PC-3 (cell line): Measurements from ENCODE around the gene FAM114A1. TPM values are rescaled to one million over a fixed set of nuclear protein-coding genes. Genes with fewer than 3 reads are reported as not detected.

Experiments used
- ATAC-seq: fragments of 200-7000 bp; cut with Tn5 transposase; 2 replicates; pipeline ENCODE4 v1.9.1; 2020; ENCODE audit warnings: mild to moderate bottlenecking, moderate library complexity
- BruUV-seq: library from RNA; stranded (reverse); fragments of 400-500 nt; replicated peaks from 2 replicates; lab custom pipeline; 2021; lab: Mats Ljungman, UMichigan
- CTCF ChIA-PET: fragments of 300-600 bp; sonication (Branson Sonifier 250); formaldehyde crosslinking; loops from one replicate; lab custom pipeline; 2022; ENCODE audit warnings: antibody characterized with exemption; lab: Charles Lee
- POLR2A ChIA-PET: fragments of 300-600 bp; sonication (Branson Sonifier 250); formaldehyde crosslinking; loops from one replicate; lab custom pipeline; 2022; ENCODE audit warnings: antibody characterized with exemption; ENCODE audit not compliant: unreplicated experiment; lab: Charles Lee
- DNase-seq: peaks from one replicate; pipeline ENCODE4 v3.0.0-alpha.2; 2015
- H2AFZ ChIP-seq: fragments of 300-600 bp; sonication (generic); 2 replicates; pipeline ENCODE4 v1.6.0; 2016; ENCODE audit warnings: antibody characterized with exemption, low read length
- H3F3A ChIP-seq: fragments of 300-600 bp; sonication (generic); one replicate; pipeline ENCODE4 v1.6.0; 2017; ENCODE audit warnings: antibody characterized with exemption, low read length, control low read depth, mild to moderate bottlenecking; ENCODE audit not compliant: unreplicated experiment
- H3K27ac ChIP-seq: fragments of 300-600 bp; sonication (generic); 2 replicates; pipeline ENCODE4 v1.5.1; 2016; ENCODE audit warnings: mild to moderate bottlenecking, low read length
- H3K27me3 ChIP-seq: fragments of 300-600 bp; sonication (generic); 2 replicates; pipeline ENCODE4 v1.6.1; 2016; ENCODE audit warnings: low read length, mixed read lengths
- H3K36me3 ChIP-seq: fragments of 300-600 bp; sonication (generic); 2 replicates; pipeline ENCODE4 v1.6.1; 2016; ENCODE audit warnings: low read depth, mixed run types, low read length, mixed read lengths
- H3K4me1 ChIP-seq: fragments of 300-600 bp; sonication (generic); 2 replicates; pipeline ENCODE4 v1.5.1; 2016; ENCODE audit warnings: low read length; ENCODE audit not compliant: insufficient read depth
- H3K4me2 ChIP-seq: fragments of 300-600 bp; sonication (generic); 2 replicates; pipeline ENCODE4 v1.6.0; 2016; ENCODE audit warnings: low read length
- H3K4me3 ChIP-seq: fragments of 300-600 bp; sonication (generic); 2 replicates; pipeline ENCODE4 v1.5.1; 2016; ENCODE audit warnings: mild to moderate bottlenecking, low read length, mixed read lengths
- H3K79me2 ChIP-seq: fragments of 300-600 bp; sonication (generic); 2 replicates; pipeline ENCODE4 v1.6.1; 2017; ENCODE audit warnings: low read length, mixed read lengths
- H3K9ac ChIP-seq: fragments of 300-600 bp; sonication (generic); 2 replicates; pipeline ENCODE4 v1.6.0; 2016; ENCODE audit warnings: mild to moderate bottlenecking, low read length
- H3K9me2 ChIP-seq: fragments of 300-600 bp; sonication (generic); replicated peaks from 2 replicates; pipeline ENCODE4 v1.6.1; 2016; ENCODE audit warnings: mixed run types, low read length, mixed read lengths
- H3K9me3 ChIP-seq: fragments of 300-600 bp; sonication (generic); 2 replicates; pipeline ENCODE4 v1.6.1; 2016; ENCODE audit warnings: low read length, mixed read lengths
- H4K20me1 ChIP-seq: fragments of 300-600 bp; sonication (generic); 2 replicates; pipeline ENCODE4 v1.6.1; 2016; ENCODE audit warnings: low read length, mixed read lengths
- EZH2 ChIP-seq: fragments of 300-600 bp; sonication (generic); IDR thresholded peaks from one replicate; pipeline ENCODE4 v1.6.1; 2017; ENCODE audit warnings: antibody characterized with exemption, mild to moderate bottlenecking, low read length; ENCODE audit not compliant: unreplicated experiment
- EZH2phosphoT487 ChIP-seq: fragments of 300-600 bp; sonication (generic); IDR thresholded peaks from 2 replicates; pipeline ENCODE4 v1.6.1; 2018; ENCODE audit warnings: mild to moderate bottlenecking, antibody characterized with exemption, low read length, borderline replicate concordance
- intact Hi-C: fragments of 100-400 bp; cut with micrococcal nuclease; formaldehyde crosslinking; loops from 2 replicates; pipeline ENCODE4 v1.9.0; 2023
- total RNA-seq: library from RNA; depleted of rRNA; stranded (reverse); fragments of >200 nt; gene quantifications from 2 replicates; pipeline ENCODE4 v1.2.3, GENCODE V29; 2014
- TF ChIP-seq, protein P1 (sequence below): fragments of 300-600 bp; sonication (generic); conservative IDR thresholded peaks from 2 replicates; pipeline ENCODE4 v1.5.1; 2017; ENCODE audit warnings: antibody characterized with exemption, low read depth, mild to moderate bottlenecking, low read length

Gene FAM114A1
- total RNA-seq, 1 experiment from 2014 or later, result 25.0 TPM

DNA sequence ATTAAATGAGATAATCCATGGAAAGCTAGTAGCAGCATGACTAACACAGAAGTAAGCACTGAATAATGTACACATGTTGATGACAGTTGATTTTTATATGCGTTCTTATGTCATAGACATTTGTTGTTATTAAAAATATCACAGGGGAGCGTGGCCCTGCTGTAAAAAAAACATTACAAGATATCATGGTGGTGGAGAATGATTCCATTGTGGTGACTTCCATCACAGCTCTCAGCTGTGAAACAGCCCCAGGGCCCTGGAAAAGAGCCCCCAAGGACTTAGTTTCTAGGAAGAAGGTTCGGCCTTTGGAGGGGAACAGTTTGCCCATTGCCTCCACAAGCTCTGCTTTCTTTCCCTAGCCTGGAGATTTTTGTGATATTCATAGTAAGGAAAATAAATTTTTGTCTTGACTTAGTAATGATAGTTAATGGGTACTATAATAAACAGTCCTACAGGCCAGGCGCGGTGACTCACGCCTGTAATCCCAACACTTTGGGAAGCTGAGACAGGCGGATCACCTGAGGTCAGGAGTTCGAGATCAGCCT lies 49.9 kb downstream of the FAM114A1 start:
- Histone ChIP-seq H3K27me3 (no peaks in the 10 kb centered on the region), H3F3A (no peaks in the 10 kb centered on the region), H3K9me3 (no peaks in the 10 kb centered on the region), H3K27ac (no peak overlapping the region), H3K9me2 (no peaks in the 10 kb centered on the region), H3K4me2 (no peak overlapping the region), H3K9ac (no peak overlapping the region), H2AFZ (no peak overlapping the region), H3K36me3 (no peaks in the 10 kb centered on the region), H3K79me2 (no peaks in the 10 kb centered on the region), H4K20me1 (no peaks in the 10 kb centered on the region), H3K4me3 (no peak overlapping the region), H3K4me1 (no peaks in the 10 kb centered on the region)
- CTCF ChIA-PET, result no interaction called here
- DNase-seq, result no peak
- BruUV-seq, result no TSS peak
- intact Hi-C loops, result no loop called here
- TF ChIP-seq, protein P1, sequence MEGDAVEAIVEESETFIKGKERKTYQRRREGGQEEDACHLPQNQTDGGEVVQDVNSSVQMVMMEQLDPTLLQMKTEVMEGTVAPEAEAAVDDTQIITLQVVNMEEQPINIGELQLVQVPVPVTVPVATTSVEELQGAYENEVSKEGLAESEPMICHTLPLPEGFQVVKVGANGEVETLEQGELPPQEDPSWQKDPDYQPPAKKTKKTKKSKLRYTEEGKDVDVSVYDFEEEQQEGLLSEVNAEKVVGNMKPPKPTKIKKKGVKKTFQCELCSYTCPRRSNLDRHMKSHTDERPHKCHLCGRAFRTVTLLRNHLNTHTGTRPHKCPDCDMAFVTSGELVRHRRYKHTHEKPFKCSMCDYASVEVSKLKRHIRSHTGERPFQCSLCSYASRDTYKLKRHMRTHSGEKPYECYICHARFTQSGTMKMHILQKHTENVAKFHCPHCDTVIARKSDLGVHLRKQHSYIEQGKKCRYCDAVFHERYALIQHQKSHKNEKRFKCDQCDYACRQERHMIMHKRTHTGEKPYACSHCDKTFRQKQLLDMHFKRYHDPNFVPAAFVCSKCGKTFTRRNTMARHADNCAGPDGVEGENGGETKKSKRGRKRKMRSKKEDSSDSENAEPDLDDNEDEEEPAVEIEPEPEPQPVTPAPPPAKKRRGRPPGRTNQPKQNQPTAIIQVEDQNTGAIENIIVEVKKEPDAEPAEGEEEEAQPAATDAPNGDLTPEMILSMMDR, result no peak
- TF ChIP-seq EZH2phosphoT487 (no peak), EZH2 (no peak)
- POLR2A ChIA-PET, result no interaction called here
- no peak for ATAC-seq

DNA sequence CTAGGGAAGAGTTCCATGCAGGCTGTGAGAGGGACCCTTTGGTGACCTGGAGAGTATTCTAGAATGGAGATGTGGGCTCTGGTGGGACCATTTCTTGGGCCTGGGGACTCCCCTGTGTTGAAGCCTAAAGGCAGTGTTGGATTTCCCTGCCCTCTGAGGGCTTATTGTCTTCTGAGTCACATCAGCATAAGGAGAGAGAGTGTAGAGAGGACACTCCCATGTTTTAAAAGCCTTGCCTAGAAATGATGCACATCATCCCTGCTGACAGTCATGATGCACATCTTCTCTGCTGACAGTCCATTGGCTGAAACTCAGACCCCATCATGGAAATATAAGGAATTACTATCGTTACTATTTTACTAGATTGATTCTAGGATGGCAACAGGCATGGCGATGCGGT lies 51.9 kb downstream of the FAM114A1 start:
- H3F3A ChIP-seq, result no peaks in the 10 kb centered on the region
- H3K4me3 ChIP-seq, result no peak overlapping the region
- no peak overlapping the region for H3K27ac ChIP-seq
- ATAC-seq (no peak), DNase-seq (no peak)
- no peak overlapping the region for H3K4me2 ChIP-seq
- POLR2A ChIA-PET, result no interaction called here
- H3K4me1 ChIP-seq, result no peaks in the 10 kb centered on the region
- no TSS peak for BruUV-seq
- CTCF ChIA-PET, result no interaction called here
- H3K9me3 ChIP-seq, result no peaks in the 10 kb centered on the region
- intact Hi-C loops, result no loop called here
- H3K9me2 ChIP-seq, result no peaks in the 10 kb centered on the region
- no peaks in the 10 kb centered on the region for H3K27me3 ChIP-seq
- no peaks in the 10 kb centered on the region for H3K79me2 ChIP-seq
- no peak overlapping the region for H2AFZ ChIP-seq
- no peak overlapping the region for H3K9ac ChIP-seq
- H4K20me1 ChIP-seq, result no peaks in the 10 kb centered on the region
- TF ChIP-seq EZH2phosphoT487 (no peak), EZH2 (no peak)
- no peaks in the 10 kb centered on the region for H3K36me3 ChIP-seq

DNA sequence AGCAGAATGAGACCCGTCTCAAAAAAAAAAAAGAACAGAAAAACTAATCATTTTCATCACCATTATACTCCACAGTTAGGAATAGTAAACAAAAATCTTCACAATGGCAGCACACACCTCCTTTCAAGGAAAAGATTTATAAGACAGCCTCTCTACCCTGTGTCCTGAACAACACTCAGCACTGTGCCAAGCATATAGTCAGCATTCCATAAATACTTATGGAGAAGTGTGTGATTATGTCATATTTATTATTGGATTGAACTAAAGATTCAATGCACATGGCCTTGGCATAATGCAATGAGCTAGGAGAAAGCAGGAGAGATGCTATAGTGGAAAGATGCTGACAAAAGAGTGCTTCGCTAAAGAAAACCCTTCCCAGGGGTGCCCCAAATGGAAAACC lies 52.6 kb downstream of the FAM114A1 start:
- no peaks in the 10 kb centered on the region for H3K4me1 ChIP-seq
- no peaks in the 10 kb centered on the region for H3K9me3 ChIP-seq
- ATAC-seq, result no peak
- H3K9me2 ChIP-seq, result no peaks in the 10 kb centered on the region
- H3K36me3 ChIP-seq, result no peaks in the 10 kb centered on the region
- ChIA-PET POLR2A (no interaction called here), CTCF (no interaction called here)
- H2AFZ ChIP-seq, result no peak overlapping the region
- TF ChIP-seq EZH2, result no peak
- TF ChIP-seq EZH2phosphoT487, result no peak
- TF ChIP-seq, protein P1, result no peak
- no peak overlapping the region for H3K27ac ChIP-seq
- DNase-seq, result no peak
- BruUV-seq, result no TSS peak
- H3K9ac ChIP-seq, result no peak overlapping the region
- no peaks in the 10 kb centered on the region for H3K27me3 ChIP-seq
- H4K20me1 ChIP-seq, result no peaks in the 10 kb centered on the region
- intact Hi-C loops, result no loop called here
- H3K79me2 ChIP-seq, result no peaks in the 10 kb centered on the region
- H3K4me2 ChIP-seq, result no peak overlapping the region
- H3F3A ChIP-seq, result no peaks in the 10 kb centered on the region
- H3K4me3 ChIP-seq, result no peak overlapping the region
